Osteoblast (primary cell): ENCODE results near the gene CROCC2. TPM values are rescaled to one million over a fixed set of nuclear protein-coding genes. Genes with fewer than 3 reads are reported as not detected.

Source experiments
- DNase-seq: peaks from one replicate; pipeline ENCODE4 v3.0.0; 2011; ENCODE audit warnings: low spot score, mixed read lengths; ENCODE audit not compliant: insufficient read length; ENCODE audit errors: missing footprints
- H2AFZ ChIP-seq: 2 replicates; pipeline ENCODE4 v1.6.0; 2011; ENCODE audit warnings: mild to moderate bottlenecking, low read length
- H3K27ac ChIP-seq: 2 replicates; pipeline ENCODE4 v1.5.1; 2011; ENCODE audit warnings: mild to moderate bottlenecking, low read depth, low read length, moderate library complexity
- H3K27me3 ChIP-seq: 2 replicates; pipeline ENCODE4 v1.6.0; 2012; ENCODE audit warnings: mild to moderate bottlenecking, control low read depth, inconsistent platforms, low read length, moderate library complexity; ENCODE audit not compliant: insufficient read depth
- H3K36me3 ChIP-seq: 2 replicates; pipeline ENCODE4 v1.5.1; 2011; ENCODE audit warnings: mild to moderate bottlenecking, low read length, control low read depth, moderate library complexity; ENCODE audit not compliant: insufficient read depth
- H3K4me1 ChIP-seq: 2 replicates; pipeline ENCODE4 v1.5.1; 2011; ENCODE audit warnings: mild to moderate bottlenecking, low read length, control low read depth, moderate library complexity; ENCODE audit not compliant: insufficient read depth
- H3K4me2 ChIP-seq: 2 replicates; pipeline ENCODE4 v1.6.0; 2011; ENCODE audit warnings: mild to moderate bottlenecking, low read length; ENCODE audit not compliant: insufficient read depth
- H3K4me3 ChIP-seq: fragments of 200-600 bp; sonication (generic); 3 replicates; pipeline ENCODE4 v1.5.1; 2012; ENCODE audit warnings: mild to moderate bottlenecking, low read length, inconsistent platforms; ENCODE audit not compliant: insufficient read depth
- H3K79me2 ChIP-seq: 2 replicates; pipeline ENCODE4 v1.6.0; 2012; ENCODE audit warnings: mild to moderate bottlenecking, low read length, control low read depth, inconsistent platforms; ENCODE audit not compliant: insufficient read depth
- H3K9me3 ChIP-seq: 2 replicates; pipeline ENCODE4 v1.5.1; 2011; ENCODE audit warnings: low read depth, low read length, control low read depth
- H4K20me1 ChIP-seq: 2 replicates; pipeline ENCODE4 v1.6.0; 2012; ENCODE audit warnings: mild to moderate bottlenecking, low read length, control low read depth; ENCODE audit not compliant: insufficient read depth
- CTCF ChIP-seq: IDR thresholded peaks from 2 replicates; pipeline ENCODE4 v1.5.1; 2011; ENCODE audit warnings: mild to moderate bottlenecking, low read depth, low read length, moderate library complexity; ENCODE audit errors: extremely low read depth
- total RNA-seq: library from RNA; depleted of rRNA; stranded (reverse); fragments of >200 nt; gene quantifications from 2 replicates; pipeline ENCODE4 v1.2.3, GENCODE V29; 2012

Gene CROCC2
- total RNA-seq, 1 donor = under 0.01 TPM

- Histone ChIP-seq H3K79me2 (no peaks in the 10 kb centered on the region), H3K36me3 (no peaks in the 10 kb centered on the region), H3K9me3 (no peaks in the 10 kb centered on the region), H3K4me3 (no peak overlapping the region), H3K27ac (no peak overlapping the region), H3K27me3 (peaks cover 9% of the 10 kb centered on the region), H2AFZ (no peak overlapping the region), H3K4me1 (no peaks in the 10 kb centered on the region), H4K20me1 (no peaks in the 10 kb centered on the region), H3K4me2 (no peak overlapping the region)
- DNase-seq = peak; percentile 64
- no peak for TF ChIP-seq CTCF
These were observed 36.8 kb upstream of the CROCC2 start for GRCh38 chr2:240869109-240869955.

GRCh38 chr2:240869956-240870875 is 35.9 kb upstream of the CROCC2 start:
- Histone ChIP-seq H3K79me2 (no peaks in the 10 kb centered on the region), H3K4me3 (no peak overlapping the region), H3K4me1 (no peaks in the 10 kb centered on the region), H4K20me1 (no peaks in the 10 kb centered on the region), H3K4me2 (no peak overlapping the region), H3K27me3 (peaks cover 6% of the 10 kb centered on the region), H3K36me3 (no peaks in the 10 kb centered on the region), H3K27ac (no peak overlapping the region), H2AFZ (no peak overlapping the region), H3K9me3 (no peaks in the 10 kb centered on the region)
- TF ChIP-seq CTCF = no peak
- peak; percentile 79 for DNase-seq

GRCh38 chr2:240871071-240871958 is 34.8 kb upstream of the CROCC2 start:
- Histone ChIP-seq H4K20me1 (no peaks in the 10 kb centered on the region), H2AFZ (no peak overlapping the region), H3K27me3 (peaks cover 2% of the 10 kb centered on the region), H3K27ac (no peak overlapping the region), H3K79me2 (no peaks in the 10 kb centered on the region), H3K4me3 (no peak overlapping the region), H3K4me1 (no peaks in the 10 kb centered on the region), H3K9me3 (no peaks in the 10 kb centered on the region), H3K4me2 (no peak overlapping the region), H3K36me3 (no peaks in the 10 kb centered on the region)
- TF ChIP-seq CTCF = no peak
- peak; percentile 71 for DNase-seq
